GM12891 (cell line): ENCODE data around the gene PTGDR.

ENCODE experiments used
- PAX5 ChIP-seq: IDR thresholded peaks from 2 replicates; pipeline ENCODE4 v1.6.1; 2011; ENCODE audit warnings: low read length, moderate library complexity, mild to moderate bottlenecking; ENCODE audit not compliant: insufficient read depth, severe bottlenecking
- POLR2A ChIP-seq: IDR thresholded peaks from 2 replicates; pipeline ENCODE4 v1.6.1; 2011; ENCODE audit warnings: low read depth, low read length, control low read depth
- POLR2AphosphoS5 ChIP-seq: IDR thresholded peaks from 2 replicates; pipeline ENCODE4 v1.6.1; 2011; ENCODE audit warnings: low read depth, low read length, control low read depth
- POU2F2 ChIP-seq: IDR thresholded peaks from 2 replicates; pipeline ENCODE4 v1.6.1; 2011; ENCODE audit warnings: low read depth, mild to moderate bottlenecking, control low read depth, low read length, moderate library complexity
- SPI1 ChIP-seq: IDR thresholded peaks from 2 replicates; pipeline ENCODE4 v1.6.1; 2011; ENCODE audit warnings: low read depth, low read length, control low read depth
- TAF1 ChIP-seq: IDR thresholded peaks from 2 replicates; pipeline ENCODE4 v1.6.1; 2011; ENCODE audit warnings: low read depth, low read length, control low read depth

GRCh38 chr14:52267501-52268278 lies at the start of gene PTGDR:
- TF ChIP-seq POLR2A: no peak
- TF ChIP-seq TAF1: no peak
- TF ChIP-seq POLR2AphosphoS5: no peak
- no peak for TF ChIP-seq SPI1
- TF ChIP-seq PAX5: no peak
- no peak for TF ChIP-seq POU2F2
